SU-DHL-6 (cell line): ENCODE measurements around the gene EEIG2.

Experiments used
- H2AFZ ChIP-seq: fragments of 200-600 bp; sonication (generic); 2 replicates; pipeline ENCODE4 v1.6.1; 2014; ENCODE audit warnings: low read depth, mild to moderate bottlenecking, moderate library complexity, mixed read lengths, antibody characterized with exemption, low read length; ENCODE audit not compliant: severe bottlenecking
- H3F3A ChIP-seq: fragments of 200-600 bp; shearing (Covaris generic); 2 replicates; pipeline ENCODE4 v1.6.0; 2016; ENCODE audit warnings: antibody characterized with exemption, mild to moderate bottlenecking; ENCODE audit not compliant: insufficient read depth
- H3K27ac ChIP-seq: fragments of 200-600 bp; sonication (generic); 2 replicates; pipeline ENCODE4 v1.5.1; 2016; ENCODE audit warnings: low read depth, mild to moderate bottlenecking, low read length, moderate library complexity, mixed read lengths
- H3K27me3 ChIP-seq: fragments of 200-600 bp; sonication (generic), shearing (Covaris generic); 2 replicates; pipeline ENCODE4 v1.6.0; 2014; ENCODE audit warnings: mild to moderate bottlenecking, low read length
- H3K36me3 ChIP-seq: fragments of 200-600 bp; sonication (generic); 2 replicates; pipeline ENCODE4 v1.6.1; 2014; ENCODE audit warnings: mild to moderate bottlenecking, low read length, mixed read lengths
- H3K4me2 ChIP-seq: fragments of 300-600, 200-600 bp; shearing (Covaris generic), sonication (generic); 2 replicates; pipeline ENCODE4 v1.6.0; 2014; ENCODE audit warnings: low read length, low read depth, mild to moderate bottlenecking; ENCODE audit not compliant: poor library complexity, severe bottlenecking
- H3K4me3 ChIP-seq: fragments of 200-600 bp; sonication (generic); 2 replicates; pipeline ENCODE4 v1.5.1; 2014; ENCODE audit warnings: antibody characterized with exemption, low read length, mild to moderate bottlenecking, mixed read lengths; ENCODE audit not compliant: insufficient read depth, poor library complexity, severe bottlenecking
- H3K79me2 ChIP-seq: fragments of 200-600 bp; sonication (generic); 2 replicates; pipeline ENCODE4 v1.6.1; 2014; ENCODE audit warnings: mild to moderate bottlenecking, low read length, moderate library complexity; ENCODE audit not compliant: insufficient read depth
- H3K9ac ChIP-seq: fragments of 200-600 bp; sonication (generic); 2 replicates; pipeline ENCODE4 v1.7.0; 2014; ENCODE audit warnings: mild to moderate bottlenecking, low read length
- H3K9me2 ChIP-seq: fragments of 200-600 bp; sonication (generic); replicated peaks from 2 replicates; pipeline ENCODE4 v1.6.1; 2014; ENCODE audit warnings: low read length; ENCODE audit not compliant: insufficient read depth
- H3K9me3 ChIP-seq: fragments of 200-600 bp; sonication (generic); 2 replicates; pipeline ENCODE4 v1.6.1; 2014; ENCODE audit warnings: low read length, mixed read lengths; ENCODE audit not compliant: insufficient read depth
- H4K20me1 ChIP-seq: fragments of 200-600 bp; sonication (generic); 2 replicates; pipeline ENCODE4 v1.6.1; 2014; ENCODE audit warnings: low read depth, mild to moderate bottlenecking, antibody characterized with exemption, low read length, moderate library complexity, mixed read lengths
- CTCF ChIP-seq: fragments of 200-600 bp; sonication (generic); IDR thresholded peaks from one replicate; pipeline ENCODE4 v1.5.1; 2017; ENCODE audit warnings: antibody characterized with exemption, mild to moderate bottlenecking, low read length, moderate library complexity; ENCODE audit not compliant: insufficient read depth, poor library complexity, severe bottlenecking
- EZH2phosphoT487 ChIP-seq: fragments of 200-600 bp; sonication (generic), shearing (Covaris generic); conservative IDR thresholded peaks from 2 replicates; pipeline ENCODE4 v1.6.1; 2018; ENCODE audit warnings: mild to moderate bottlenecking, antibody characterized with exemption, low read length, moderate library complexity, mixed read lengths

Gene EEIG2

GRCh38 chr1:108569097-108569728 lies 9.3 kb downstream of the EEIG2 start:
- Histone ChIP-seq H3K27me3 (no peaks in the 10 kb centered on the region), H3K79me2 (no peaks in the 10 kb centered on the region)

GRCh38 chr1:108570128-108570527 lies 10.2 kb downstream of the EEIG2 start:
- H3K9me3 ChIP-seq = no peaks in the 10 kb centered on the region
- H3K27ac ChIP-seq = no peak overlapping the region
- no peaks in the 10 kb centered on the region for H4K20me1 ChIP-seq
- no peaks in the 10 kb centered on the region for H3K36me3 ChIP-seq
- H3F3A ChIP-seq = no peaks in the 10 kb centered on the region
- no peak overlapping the region for H3K4me3 ChIP-seq
- H2AFZ ChIP-seq = no peak overlapping the region
- no peak overlapping the region for H3K9ac ChIP-seq
- H3K79me2 ChIP-seq = no peaks in the 10 kb centered on the region
- H3K27me3 ChIP-seq = no peaks in the 10 kb centered on the region
- H3K4me2 ChIP-seq = no peak overlapping the region
- TF ChIP-seq EZH2phosphoT487 (no peak), CTCF (peak; percentile 59)
- no peaks in the 10 kb centered on the region for H3K9me2 ChIP-seq

More at GRCh38 chr1:108569097-108569728, 9.3 kb downstream of the EEIG2 start:
- Histone ChIP-seq H4K20me1 (no peaks in the 10 kb centered on the region), H3K4me3 (no peak overlapping the region), H3K9ac (no peak overlapping the region), H3K9me2 (no peaks in the 10 kb centered on the region), H3K9me3 (no peaks in the 10 kb centered on the region), H3K27ac (no peak overlapping the region), H2AFZ (no peak overlapping the region), H3K4me2 (no peak overlapping the region), H3F3A (no peaks in the 10 kb centered on the region), H3K36me3 (no peaks in the 10 kb centered on the region)
- TF ChIP-seq EZH2phosphoT487 (no peak), CTCF (no peak)

- no peaks in the 10 kb centered on the region for H3K27me3 ChIP-seq
- H4K20me1 ChIP-seq = no peaks in the 10 kb centered on the region
- no peaks in the 10 kb centered on the region for H3F3A ChIP-seq
- H3K79me2 ChIP-seq = no peaks in the 10 kb centered on the region
- H2AFZ ChIP-seq = no peak overlapping the region
- no peak overlapping the region for H3K4me3 ChIP-seq
- TF ChIP-seq EZH2phosphoT487 (no peak), CTCF (no peak)
- no peaks in the 10 kb centered on the region for H3K36me3 ChIP-seq
- no peak overlapping the region for H3K4me2 ChIP-seq
- H3K9me2 ChIP-seq = no peaks in the 10 kb centered on the region
- no peak overlapping the region for H3K9ac ChIP-seq
- no peak overlapping the region for H3K27ac ChIP-seq
- no peaks in the 10 kb centered on the region for H3K9me3 ChIP-seq
Observed at GRCh38 chr1:108570998-108571401, 11.1 kb downstream of the EEIG2 start.
